ENCODE measurements around the gene SLC9A7. TPM values are rescaled to one million over a fixed set of nuclear protein-coding genes. Genes with fewer than 3 reads are reported as not detected.
"Not testable (repeated sequence)": the region's sequence is repeated elsewhere in the genome, so short reads cannot be mapped to it uniquely, and the experiment has no call there.

Gene SLC9A7
- total RNA-seq, 1 donor from 2014 or later = 5.0 TPM

GRCh38 chrX:46730765-46731164 is 28.2 kb downstream of the SLC9A7 start:
- DNase-seq = no peak
- no peak overlapping the region for H3K27ac Mint-ChIP-seq (ENCODE audit: unreplicated experiment)
- peaks cover 3% of the 10 kb centered on the region for H3K36me3 Mint-ChIP-seq (ENCODE audit: unreplicated experiment)
- no peaks in the 10 kb centered on the region for H3K9me3 Mint-ChIP-seq (ENCODE audit: unreplicated experiment)
- TF ChIP-seq, protein P1, sequence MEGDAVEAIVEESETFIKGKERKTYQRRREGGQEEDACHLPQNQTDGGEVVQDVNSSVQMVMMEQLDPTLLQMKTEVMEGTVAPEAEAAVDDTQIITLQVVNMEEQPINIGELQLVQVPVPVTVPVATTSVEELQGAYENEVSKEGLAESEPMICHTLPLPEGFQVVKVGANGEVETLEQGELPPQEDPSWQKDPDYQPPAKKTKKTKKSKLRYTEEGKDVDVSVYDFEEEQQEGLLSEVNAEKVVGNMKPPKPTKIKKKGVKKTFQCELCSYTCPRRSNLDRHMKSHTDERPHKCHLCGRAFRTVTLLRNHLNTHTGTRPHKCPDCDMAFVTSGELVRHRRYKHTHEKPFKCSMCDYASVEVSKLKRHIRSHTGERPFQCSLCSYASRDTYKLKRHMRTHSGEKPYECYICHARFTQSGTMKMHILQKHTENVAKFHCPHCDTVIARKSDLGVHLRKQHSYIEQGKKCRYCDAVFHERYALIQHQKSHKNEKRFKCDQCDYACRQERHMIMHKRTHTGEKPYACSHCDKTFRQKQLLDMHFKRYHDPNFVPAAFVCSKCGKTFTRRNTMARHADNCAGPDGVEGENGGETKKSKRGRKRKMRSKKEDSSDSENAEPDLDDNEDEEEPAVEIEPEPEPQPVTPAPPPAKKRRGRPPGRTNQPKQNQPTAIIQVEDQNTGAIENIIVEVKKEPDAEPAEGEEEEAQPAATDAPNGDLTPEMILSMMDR (IDR thresholded peaks at IDR 0.05; ENCODE audit: partially characterized antibody, unreplicated experiment) = no peak
- H3K4me3 Mint-ChIP-seq (ENCODE audit: unreplicated experiment) = no peak overlapping the region
- H3K27me3 Mint-ChIP-seq (ENCODE audit: unreplicated experiment) = no peaks in the 10 kb centered on the region
- H3K4me1 Mint-ChIP-seq (ENCODE audit: low read depth, unreplicated experiment) = no peaks in the 10 kb centered on the region

GRCh38 chrX:46727441-46727840 is 31.5 kb downstream of the SLC9A7 start:
- Mint-ChIP-seq H3K4me1 (ENCODE audit: low read depth, unreplicated experiment) (no peaks in the 10 kb centered on the region), H3K27me3 (ENCODE audit: unreplicated experiment) (no peaks in the 10 kb centered on the region), H3K4me3 (ENCODE audit: unreplicated experiment) (no peak overlapping the region), H3K36me3 (ENCODE audit: unreplicated experiment) (no peaks in the 10 kb centered on the region), H3K27ac (ENCODE audit: unreplicated experiment) (no peak overlapping the region), H3K9me3 (ENCODE audit: unreplicated experiment) (no peaks in the 10 kb centered on the region)
- no peak for DNase-seq
- TF ChIP-seq, protein P1 (IDR thresholded peaks at IDR 0.05; ENCODE audit: partially characterized antibody, unreplicated experiment) = no peak

DNA sequence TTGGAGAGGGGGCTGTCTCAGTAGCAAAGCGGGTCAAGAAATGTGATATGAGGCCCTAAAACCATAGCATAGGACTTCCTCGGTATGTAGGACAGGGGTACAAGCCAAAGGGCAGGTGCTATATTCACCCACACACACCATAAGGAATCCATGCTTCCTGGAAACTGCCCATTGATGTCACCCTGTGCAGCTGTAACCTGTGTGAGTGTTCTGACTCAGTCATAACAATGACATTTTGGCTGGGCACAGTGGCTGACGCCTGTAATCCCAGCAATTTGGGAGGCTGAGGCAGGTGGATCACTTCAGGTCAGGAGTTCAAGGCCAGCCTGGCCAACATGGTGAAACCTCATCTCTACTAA is 35.4 kb downstream of the SLC9A7 start:
- H3K27ac Mint-ChIP-seq (ENCODE audit: unreplicated experiment); H3K9me3 Mint-ChIP-seq (ENCODE audit: unreplicated experiment); DNase-seq; H3K4me1 Mint-ChIP-seq (ENCODE audit: low read depth, unreplicated experiment); H3K36me3 Mint-ChIP-seq (ENCODE audit: unreplicated experiment); H3K27me3 Mint-ChIP-seq (ENCODE audit: unreplicated experiment); H3K4me3 Mint-ChIP-seq (ENCODE audit: unreplicated experiment): not testable (repeated sequence)

DNA sequence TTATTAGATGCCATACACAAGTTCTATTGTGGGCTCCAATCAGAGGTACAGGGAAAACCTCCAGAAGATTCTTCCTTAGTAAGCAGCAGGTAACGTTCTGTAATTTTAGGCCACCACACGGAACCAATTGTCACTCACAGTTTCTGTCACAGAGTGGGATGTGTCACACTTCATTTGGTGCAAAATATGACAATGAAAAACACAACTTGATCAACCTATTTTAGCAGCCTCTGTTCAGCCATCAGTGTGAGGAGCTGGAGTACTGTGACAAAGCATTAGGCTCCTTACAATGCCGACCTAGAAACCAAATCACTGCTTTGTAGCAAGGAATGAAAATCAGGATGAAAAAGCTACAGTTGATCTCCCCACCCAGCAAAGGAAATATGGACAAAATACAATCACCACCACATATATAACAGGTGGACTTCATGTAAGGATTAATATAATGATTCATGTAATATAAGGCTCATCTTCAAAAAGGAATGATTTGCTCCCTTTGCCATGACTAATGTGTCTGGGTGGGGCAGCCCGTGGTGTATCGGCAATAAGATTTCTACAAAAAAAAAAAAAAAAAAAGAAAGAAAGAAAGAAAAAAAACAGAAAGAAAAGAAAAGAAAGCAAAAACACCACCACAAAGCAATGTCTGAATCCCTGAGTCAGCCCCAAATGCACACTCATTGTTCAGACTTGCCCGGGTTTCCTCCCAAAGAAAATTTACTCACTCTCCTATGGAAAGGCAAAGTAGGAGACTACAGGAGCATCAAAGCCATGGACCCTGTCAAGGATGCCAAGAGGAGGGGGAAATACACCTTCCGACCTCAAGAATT is 36.0 kb downstream of the SLC9A7 start:
- peaks cover 3% of the 10 kb centered on the region for H3K27me3 Mint-ChIP-seq (ENCODE audit: unreplicated experiment)
- H3K27ac Mint-ChIP-seq (ENCODE audit: unreplicated experiment) = no peak overlapping the region
- DNase-seq = no peak
- no peaks in the 10 kb centered on the region for H3K9me3 Mint-ChIP-seq (ENCODE audit: unreplicated experiment)
- H3K4me3 Mint-ChIP-seq (ENCODE audit: unreplicated experiment) = no peak overlapping the region
- H3K4me1 Mint-ChIP-seq (ENCODE audit: low read depth, unreplicated experiment) = no peaks in the 10 kb centered on the region
- TF ChIP-seq, protein P1 (IDR thresholded peaks at IDR 0.05; ENCODE audit: partially characterized antibody, unreplicated experiment) = no peak
- H3K36me3 Mint-ChIP-seq (ENCODE audit: unreplicated experiment) = no peaks in the 10 kb centered on the region

DNA sequence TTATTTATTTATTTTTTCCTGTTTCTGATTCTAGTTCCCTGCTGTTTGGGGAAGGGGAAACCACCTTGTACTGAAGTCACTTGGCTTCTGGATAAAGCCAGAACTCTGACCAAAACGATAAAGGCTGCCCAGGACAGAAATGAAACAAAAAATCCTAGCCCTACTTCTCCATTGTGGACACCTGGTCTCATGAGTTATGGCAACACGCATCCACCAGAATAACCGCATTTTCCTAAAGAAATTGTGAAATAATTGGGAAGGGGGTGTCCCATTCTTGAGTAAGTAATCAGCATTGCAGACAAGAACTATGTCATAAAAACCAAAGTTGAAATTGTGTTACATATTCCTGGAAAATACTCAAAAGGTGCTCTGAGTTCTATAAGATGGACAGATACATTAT is 42.1 kb downstream of the SLC9A7 start:
- TF ChIP-seq, protein P1 (IDR thresholded peaks at IDR 0.05; ENCODE audit: partially characterized antibody, unreplicated experiment) = no peak
- H3K36me3 Mint-ChIP-seq (ENCODE audit: unreplicated experiment) = no peaks in the 10 kb centered on the region
- H3K4me1 Mint-ChIP-seq (ENCODE audit: low read depth, unreplicated experiment) = no peaks in the 10 kb centered on the region
- no peaks in the 10 kb centered on the region for H3K9me3 Mint-ChIP-seq (ENCODE audit: unreplicated experiment)
- no peak overlapping the region for H3K27ac Mint-ChIP-seq (ENCODE audit: unreplicated experiment)
- no peak overlapping the region for H3K4me3 Mint-ChIP-seq (ENCODE audit: unreplicated experiment)
- peaks cover 3% of the 10 kb centered on the region for H3K27me3 Mint-ChIP-seq (ENCODE audit: unreplicated experiment)
- DNase-seq = no peak
